HepG2 (cell line): ENCODE measurements around the gene CLRN2. TPM values are rescaled to one million over a fixed set of nuclear protein-coding genes. Genes with fewer than 3 reads are reported as not detected.

Experiments used
- DPF2 ChIP-seq: sonication (generic); formaldehyde crosslinking; IDR thresholded peaks from 2 replicates; pipeline ENCODE4 v1.4.0; 2020; ENCODE audit warnings: mild to moderate bottlenecking, low read depth, missing genetic modification reagents, borderline replicate concordance
- HHEX ChIP-seq: IDR thresholded peaks from 2 replicates; pipeline ENCODE4 v1.6.1; 2016; ENCODE audit warnings: control low read depth
- HMG20A ChIP-seq: IDR thresholded peaks from 2 replicates; pipeline ENCODE4 v1.6.1; 2016; ENCODE audit warnings: borderline replicate concordance
- HNF1B ChIP-seq: sonication (generic); formaldehyde crosslinking; IDR thresholded peaks from 2 replicates; pipeline ENCODE4 v1.5.1; 2020; ENCODE audit warnings: mild to moderate bottlenecking, moderate library complexity, missing genetic modification reagents
- HOMEZ ChIP-seq: IDR thresholded peaks from 2 replicates; pipeline ENCODE4 v1.6.1; 2016; ENCODE audit warnings: low read depth
- KAT2B ChIP-seq: fragments of 150-350 bp; IDR thresholded peaks from 2 replicates; pipeline ENCODE4 v1.6.1; 2014; ENCODE audit warnings: low read depth, low read length, borderline replicate concordance
- PCBP2 ChIP-seq: fragments of 200-400 bp; formaldehyde crosslinking; optimal IDR thresholded peaks from 2 replicates; pipeline ENCODE3; 2018; ENCODE audit warnings: low read length, low read depth; ENCODE audit not compliant: poor library complexity, severe bottlenecking
- RARA ChIP-seq: IDR thresholded peaks from 2 replicates; pipeline ENCODE4 v1.6.1; 2016; ENCODE audit warnings: missing genetic modification reagents, missing compliant biosample characterization
- SMC3 ChIP-seq: IDR thresholded peaks from 2 replicates; pipeline ENCODE4 v1.6.1; 2011; ENCODE audit warnings: low read length, improper control_type of control experiment
- SOX6 ChIP-seq, 2 experiments: fragments of 450-650 bp in 1 of 2; sonication (generic) in 1 of 2; formaldehyde crosslinking in 1 of 2; IDR thresholded peaks; 2 replicates each; pipeline versions ENCODE4 v1.4.0 to v1.6.1; 2017 to 2020; ENCODE audit warnings: antibody characterized with exemption in 1 of 2, mild to moderate bottlenecking in 1 of 2, missing genetic modification reagents in 1 of 2
- XRCC5 ChIP-seq: fragments of 200-400 bp; formaldehyde crosslinking; optimal IDR thresholded peaks from 2 replicates; pipeline ENCODE3; 2017; ENCODE audit warnings: mild to moderate bottlenecking, low read length
- ZBTB33 ChIP-seq: sonication (generic); formaldehyde crosslinking; IDR thresholded peaks from 2 replicates; pipeline ENCODE4 v1.4.0; 2020; ENCODE audit warnings: missing genetic modification reagents
- ZFP91 ChIP-seq: sonication (generic); formaldehyde crosslinking; IDR thresholded peaks from 2 replicates; pipeline ENCODE4 v1.9.0; 2022; ENCODE audit warnings: missing genetic modification reagents, mild to moderate bottlenecking, borderline replicate concordance
- ZGPAT ChIP-seq: IDR thresholded peaks from 2 replicates; pipeline ENCODE4 v1.6.1; 2016; ENCODE audit warnings: mild to moderate bottlenecking
- ZNF160 ChIP-seq: sonication (generic); formaldehyde crosslinking; IDR thresholded peaks from 2 replicates; pipeline ENCODE4 v1.8.0; 2022; ENCODE audit warnings: mild to moderate bottlenecking, inconsistent platforms, missing genetic modification reagents
- ZNF33B ChIP-seq: sonication (generic); formaldehyde crosslinking; IDR thresholded peaks from 2 replicates; pipeline ENCODE4 v1.5.1; 2020; ENCODE audit warnings: mild to moderate bottlenecking, missing genetic modification reagents
- ZNF790 ChIP-seq: sonication (generic); formaldehyde crosslinking; IDR thresholded peaks from 2 replicates; pipeline ENCODE4 v1.8.0; 2022; ENCODE audit warnings: missing genetic modification reagents, mild to moderate bottlenecking, borderline replicate concordance
- polyA plus RNA-seq, 8 experiments: library from polyadenylated mRNA; depleted of rRNA in 3 of 8; stranded (reverse) in 7 of 8; unstranded in 1 of 8; fragments of >200 nt; fragmentation: Illumina TruSeq in 4 of 8; extraction: Trizol in 4 of 8; gene quantifications; 2 replicates each; pipeline versions ENCODE4 v1.2.1 to v1.2.3, GENCODE V29; 2011 to 2016; ENCODE audit warnings: low read depth in 4 of 8, missing spikeins in 1 of 8, mixed read lengths in 1 of 8; ENCODE audit not compliant: insufficient read depth in 1 of 8
- total RNA-seq, 5 experiments: library from RNA; depleted of rRNA; stranded (reverse); fragments of >200 nt; fragmentation: Illumina TruSeq; extraction: Trizol; gene quantifications; 2 replicates each; pipeline ENCODE4 v1.2.3, GENCODE V29; 2016; ENCODE audit warnings: low read depth in 1 of 5

CLRN2 gene
- total and polyA plus RNA-seq, 2 of the 13 experiments (the other 11 are each of a cell fraction or from before 2014, with no cell fraction given): not detected

GRCh38 chr4:17490575-17491059 lies 24.3 kb upstream of the CLRN2 start (continued):
- TF ChIP-seq HOMEZ (CRISPR knock-in tag) (peak; percentile 83; the same call in 1 of the 2 replicates), RARA (CRISPR knock-in tag) (peak; percentile 90), ZBTB33 (peak; percentile 94), PCBP2 (no peak), DPF2 (CRISPR knock-in tag) (peak; percentile 55; the same call in 1 of the 2 replicates), XRCC5 (peak; percentile 38), KAT2B (no peak), ZNF790 (no peak), ZNF33B (CRISPR knock-in tag) (no peak), HNF1B (CRISPR knock-in tag) (peak; percentile 60; the same call in 1 of the 2 replicates), ZNF160 (no peak), HHEX (CRISPR knock-in tag) (no peak), ZGPAT (CRISPR knock-in tag) (peak; percentile 71), SOX6 (IDR thresholded peaks at IDR 0.05) (no peak), SOX6 (CRISPR knock-in tag; IDR thresholded peaks at IDR 0.05) (peak; percentile 45; the same call in 1 of the 2 replicates), SMC3 (peak; percentile 5; the same call in 1 of the 2 replicates), ZFP91 (no peak), HMG20A (peak; percentile 64; the same call in 1 of the 2 replicates)
